Fibroblast of pulmonary artery (primary cell): ENCODE results near the gene CERS2.

Experiments
- DNase-seq: peaks from one replicate; pipeline ENCODE4 v3.0.0-alpha.2; 2010; ENCODE audit warnings: low read depth
- H3K4me3 ChIP-seq: replicated peaks from 2 replicates; pipeline ENCODE4 v1.5.1; 2011; ENCODE audit warnings: low read depth, mild to moderate bottlenecking, control low read depth, low read length, moderate library complexity
- TF ChIP-seq, protein P1 (sequence below): IDR thresholded peaks from 2 replicates; pipeline ENCODE4 v1.5.1; 2011; ENCODE audit warnings: mild to moderate bottlenecking, control low read depth, low read length, inconsistent platforms; ENCODE audit errors: missing control alignments

Gene CERS2

GRCh38 chr1:150927624-150928023 lies 47.0 kb downstream of the CERS2 start:
- TF ChIP-seq, protein P1, sequence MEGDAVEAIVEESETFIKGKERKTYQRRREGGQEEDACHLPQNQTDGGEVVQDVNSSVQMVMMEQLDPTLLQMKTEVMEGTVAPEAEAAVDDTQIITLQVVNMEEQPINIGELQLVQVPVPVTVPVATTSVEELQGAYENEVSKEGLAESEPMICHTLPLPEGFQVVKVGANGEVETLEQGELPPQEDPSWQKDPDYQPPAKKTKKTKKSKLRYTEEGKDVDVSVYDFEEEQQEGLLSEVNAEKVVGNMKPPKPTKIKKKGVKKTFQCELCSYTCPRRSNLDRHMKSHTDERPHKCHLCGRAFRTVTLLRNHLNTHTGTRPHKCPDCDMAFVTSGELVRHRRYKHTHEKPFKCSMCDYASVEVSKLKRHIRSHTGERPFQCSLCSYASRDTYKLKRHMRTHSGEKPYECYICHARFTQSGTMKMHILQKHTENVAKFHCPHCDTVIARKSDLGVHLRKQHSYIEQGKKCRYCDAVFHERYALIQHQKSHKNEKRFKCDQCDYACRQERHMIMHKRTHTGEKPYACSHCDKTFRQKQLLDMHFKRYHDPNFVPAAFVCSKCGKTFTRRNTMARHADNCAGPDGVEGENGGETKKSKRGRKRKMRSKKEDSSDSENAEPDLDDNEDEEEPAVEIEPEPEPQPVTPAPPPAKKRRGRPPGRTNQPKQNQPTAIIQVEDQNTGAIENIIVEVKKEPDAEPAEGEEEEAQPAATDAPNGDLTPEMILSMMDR, result no peak
- no peak overlapping the region for H3K4me3 ChIP-seq
- DNase-seq, result no peak

- H3K4me3 ChIP-seq, result peak within 1 kb of the TSS; percentile 97
- peak; percentile 98 for DNase-seq
- TF ChIP-seq, protein P1, result no peak
These were observed 48.4 kb downstream of the CERS2 start, which contains the start of gene SETDB1 for GRCh38 chr1:150926097-150926741. SETDB1 (plus strand) TSS chr1:150926363; CDS start chr1:150927715, 1,352 bp downstream.

DNA sequence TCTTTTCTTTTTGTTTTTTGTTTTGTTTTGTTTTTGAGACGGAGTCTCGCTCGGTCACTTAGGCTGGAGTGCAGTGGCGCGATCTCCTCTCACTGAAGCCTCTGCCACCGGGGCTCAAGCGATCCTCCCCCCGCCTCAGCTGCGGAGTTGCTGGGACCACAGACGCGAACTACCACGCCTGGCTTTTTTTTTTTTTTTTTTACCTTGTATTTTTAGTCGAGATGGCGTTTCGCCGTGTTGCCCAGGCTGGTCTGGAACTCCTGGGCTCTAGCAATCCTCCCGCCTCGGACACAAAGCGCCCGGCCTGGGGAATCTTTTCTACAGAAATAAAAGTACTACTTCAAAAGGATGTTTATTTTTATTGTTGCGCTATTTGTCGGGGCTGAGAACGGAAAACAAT lies 49.6 kb downstream of the CERS2 start:
- no peak for DNase-seq
- no peak overlapping the region for H3K4me3 ChIP-seq
- TF ChIP-seq, protein P1, result no peak

DNA sequence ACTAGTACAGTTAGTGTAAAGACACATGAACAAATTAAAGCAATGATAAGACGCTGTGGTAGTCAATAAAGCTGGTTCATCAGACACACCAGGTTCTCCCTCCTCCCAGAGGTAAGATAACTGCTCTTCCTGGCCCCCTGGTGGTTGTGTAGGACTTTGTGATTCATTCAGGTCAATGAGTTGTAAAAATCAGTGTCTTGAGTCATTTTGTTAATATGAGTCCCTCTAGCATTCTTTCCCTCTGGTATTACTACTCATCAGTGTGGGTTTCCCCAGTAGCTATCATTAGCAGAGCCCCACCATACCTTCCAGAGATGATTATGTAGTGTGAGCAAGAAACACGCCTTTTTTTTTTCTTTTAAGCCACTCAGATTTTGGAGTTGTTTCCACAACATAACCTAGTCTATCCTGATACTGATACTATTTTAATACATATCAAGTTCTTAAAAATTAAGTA lies 52.1 kb downstream of the CERS2 start:
- DNase-seq, result peak; percentile 86
- H3K4me3 ChIP-seq, result no peak overlapping the region
- TF ChIP-seq, protein P1, result peak; percentile 88

GRCh38 chr1:150917387-150917786 lies 57.2 kb downstream of the CERS2 start:
- no peak overlapping the region for H3K4me3 ChIP-seq
- no peak for DNase-seq
- TF ChIP-seq, protein P1, result no peak
